Lower lobe of right lung (tissue), 2 donors: ENCODE data around the gene TTLL11. TPM values are rescaled to one million over a fixed set of nuclear protein-coding genes. Genes with fewer than 3 reads are reported as not detected.

ENCODE experiments used
- ATAC-seq, 2 donors: fragments of 200-7000 bp; cut with Tn5 transposase; one replicate each; pipeline ENCODE4 v1.9.1; 2020 to 2022; ENCODE audit warnings: mild to moderate bottlenecking in 2 of 2, moderate library complexity in 2 of 2
- DNase-seq: peaks from one replicate; pipeline ENCODE4 v3.0.0-alpha.2; 2020
- H3K27ac ChIP-seq: fragments of 200-600 bp; one replicate; pipeline ENCODE4 v1.8.0; 2022
- H3K27me3 ChIP-seq: fragments of 200-600 bp; one replicate; pipeline ENCODE4 v1.8.0; 2022; ENCODE audit warnings: low read depth
- H3K36me3 ChIP-seq: fragments of 200-600 bp; one replicate; pipeline ENCODE4 v1.8.0; 2022; ENCODE audit warnings: mild to moderate bottlenecking
- H3K4me1 ChIP-seq: fragments of 200-600 bp; one replicate; pipeline ENCODE4 v1.8.0; 2022
- H3K4me3 ChIP-seq: fragments of 200-600 bp; one replicate; pipeline ENCODE4 v1.8.0; 2022; ENCODE audit warnings: mild to moderate bottlenecking
- H3K9me3 ChIP-seq: fragments of 200-600 bp; one replicate; pipeline ENCODE4 v1.8.0; 2022
- intact Hi-C: fragments of 100-400 bp; cut with DNase I; formaldehyde crosslinking; loops from one replicate; pipeline ENCODE4 v1.11.0; 2022
- total RNA-seq: library from RNA; stranded (reverse); fragmentation: NEBNext Ultra II Directional; extraction: Animal tissue kit (Norgen Biotek cat#: 25700); gene quantifications from one replicate; pipeline ENCODE4 v1.2.1, GENCODE V29; 2021
- TF ChIP-seq, protein P1 (sequence below): fragments of 200-600 bp; IDR thresholded peaks from one replicate; pipeline ENCODE4 v1.8.0; 2022; ENCODE audit warnings: antibody characterized with exemption, mild to moderate bottlenecking
- donor health status: DM: no; HTN: yes; CAD: no; lungs with severe emphysema.

Gene TTLL11
- total RNA-seq, 1 donor from 2014 or later, result 11.7 TPM

DNA sequence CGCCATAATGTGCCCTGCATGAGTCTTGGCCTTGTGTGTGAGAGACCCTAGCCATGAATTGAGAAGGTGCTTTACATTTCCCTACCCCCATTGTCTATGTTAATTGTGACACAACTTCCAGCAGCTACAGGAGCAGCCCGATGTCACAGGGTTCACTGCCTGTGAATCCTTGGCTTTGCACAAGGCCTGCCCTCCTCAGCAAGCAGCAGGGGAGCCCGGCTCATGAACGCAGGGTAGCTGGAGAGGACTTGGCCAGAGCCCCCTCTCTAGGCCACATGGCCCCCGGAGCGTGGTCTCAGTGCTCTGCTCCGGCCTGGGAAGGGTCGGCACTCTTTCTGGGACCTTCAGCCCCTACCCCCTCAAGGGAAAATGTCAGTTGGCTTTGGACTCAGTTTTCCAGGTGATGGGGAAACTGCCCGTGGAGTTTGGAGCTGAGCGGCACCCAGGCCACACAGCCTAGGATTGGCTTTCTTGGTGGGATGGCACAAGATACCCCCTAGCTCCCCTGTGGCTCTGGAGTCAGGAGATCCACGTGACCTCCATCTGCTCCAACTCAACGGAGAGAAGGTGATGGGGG, 280.9 kb downstream of the TTLL11 start:
- Histone ChIP-seq H3K9me3 (no peaks in the 10 kb centered on the region), H3K4me1 (no peaks in the 10 kb centered on the region), H3K27ac (no peak overlapping the region), H3K27me3 (no peaks in the 10 kb centered on the region), H3K4me3 (no peak overlapping the region), H3K36me3 (no peaks in the 10 kb centered on the region)
- intact Hi-C loops, result no loop called here
- no peak for DNase-seq
- TF ChIP-seq, protein P1, sequence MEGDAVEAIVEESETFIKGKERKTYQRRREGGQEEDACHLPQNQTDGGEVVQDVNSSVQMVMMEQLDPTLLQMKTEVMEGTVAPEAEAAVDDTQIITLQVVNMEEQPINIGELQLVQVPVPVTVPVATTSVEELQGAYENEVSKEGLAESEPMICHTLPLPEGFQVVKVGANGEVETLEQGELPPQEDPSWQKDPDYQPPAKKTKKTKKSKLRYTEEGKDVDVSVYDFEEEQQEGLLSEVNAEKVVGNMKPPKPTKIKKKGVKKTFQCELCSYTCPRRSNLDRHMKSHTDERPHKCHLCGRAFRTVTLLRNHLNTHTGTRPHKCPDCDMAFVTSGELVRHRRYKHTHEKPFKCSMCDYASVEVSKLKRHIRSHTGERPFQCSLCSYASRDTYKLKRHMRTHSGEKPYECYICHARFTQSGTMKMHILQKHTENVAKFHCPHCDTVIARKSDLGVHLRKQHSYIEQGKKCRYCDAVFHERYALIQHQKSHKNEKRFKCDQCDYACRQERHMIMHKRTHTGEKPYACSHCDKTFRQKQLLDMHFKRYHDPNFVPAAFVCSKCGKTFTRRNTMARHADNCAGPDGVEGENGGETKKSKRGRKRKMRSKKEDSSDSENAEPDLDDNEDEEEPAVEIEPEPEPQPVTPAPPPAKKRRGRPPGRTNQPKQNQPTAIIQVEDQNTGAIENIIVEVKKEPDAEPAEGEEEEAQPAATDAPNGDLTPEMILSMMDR, result no peak
- no peak for ATAC-seq

DNA sequence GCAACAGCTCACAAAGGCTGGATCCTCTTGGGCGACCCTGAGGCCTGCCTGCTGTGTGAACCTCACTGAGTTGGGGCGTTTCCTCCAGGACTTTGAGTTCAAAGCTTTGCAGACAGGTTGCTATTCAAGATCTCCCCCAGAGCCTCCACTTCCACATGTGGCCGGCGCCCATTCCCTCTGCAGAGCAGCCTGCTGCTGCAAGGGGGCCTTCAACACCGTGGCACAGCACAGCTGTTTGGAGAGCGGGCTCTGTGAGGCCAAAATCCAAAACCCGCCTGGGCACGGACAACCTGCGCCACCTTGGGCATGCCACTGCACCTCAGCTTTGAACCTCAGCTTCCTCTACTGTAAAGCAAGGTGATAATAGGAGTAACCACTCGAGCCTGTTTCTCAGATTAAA, 281.4 kb downstream of the TTLL11 start:
- intact Hi-C loops, result no loop called here
- Histone ChIP-seq H3K36me3 (no peaks in the 10 kb centered on the region), H3K4me3 (no peak overlapping the region), H3K4me1 (no peaks in the 10 kb centered on the region), H3K27ac (no peak overlapping the region), H3K27me3 (no peaks in the 10 kb centered on the region), H3K9me3 (no peaks in the 10 kb centered on the region)
- ATAC-seq (no peak), DNase-seq (no peak)
- TF ChIP-seq, protein P1, result no peak

DNA sequence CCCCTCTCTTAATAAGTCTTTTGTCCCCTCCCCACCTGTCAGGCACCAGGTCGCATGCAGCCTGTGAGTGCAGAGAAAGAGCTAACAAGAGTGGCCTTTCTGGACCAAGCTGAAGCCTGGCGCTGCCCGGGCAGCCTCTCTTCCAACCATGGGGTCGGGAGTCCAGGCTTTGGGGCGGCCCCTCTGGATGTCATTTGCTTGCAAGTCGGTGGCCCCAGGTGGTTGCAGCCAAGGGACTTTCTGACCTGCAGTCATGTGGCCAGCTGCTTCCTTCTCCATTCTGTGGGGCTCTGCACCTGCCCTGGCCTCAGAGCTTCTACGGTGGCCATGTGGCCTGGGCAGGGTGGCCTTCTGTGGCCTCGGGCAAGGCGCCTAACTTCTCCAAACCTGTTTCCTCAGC, 282.0 kb downstream of the TTLL11 start:
- H3K36me3 ChIP-seq, result no peaks in the 10 kb centered on the region
- no peak for ATAC-seq
- no peak for DNase-seq
- H3K27me3 ChIP-seq, result no peaks in the 10 kb centered on the region
- intact Hi-C loops, result no loop called here
- H3K9me3 ChIP-seq, result no peaks in the 10 kb centered on the region
- TF ChIP-seq, protein P1, result no peak
- H3K27ac ChIP-seq, result no peak overlapping the region
- no peaks in the 10 kb centered on the region for H3K4me1 ChIP-seq
- H3K4me3 ChIP-seq, result no peak overlapping the region

DNA sequence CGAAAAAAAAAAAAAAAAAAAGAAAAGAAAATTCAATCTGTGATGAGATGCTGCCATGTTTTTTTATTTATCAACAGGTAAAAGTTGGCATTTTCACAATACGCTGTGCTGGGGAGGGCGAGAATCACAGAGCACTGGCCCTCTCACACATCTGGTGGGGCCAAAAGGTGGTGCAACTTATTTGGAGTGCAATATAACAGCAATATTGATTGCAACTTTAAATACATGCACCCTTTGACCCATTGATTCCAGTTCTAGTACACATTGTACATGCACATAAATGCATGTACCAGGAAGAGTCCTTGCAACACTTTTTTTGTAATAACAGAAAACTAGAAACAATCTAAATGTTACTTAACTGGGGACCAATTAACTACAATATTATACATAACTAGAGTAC, 282.6 kb downstream of the TTLL11 start:
- no peak for ATAC-seq

DNA sequence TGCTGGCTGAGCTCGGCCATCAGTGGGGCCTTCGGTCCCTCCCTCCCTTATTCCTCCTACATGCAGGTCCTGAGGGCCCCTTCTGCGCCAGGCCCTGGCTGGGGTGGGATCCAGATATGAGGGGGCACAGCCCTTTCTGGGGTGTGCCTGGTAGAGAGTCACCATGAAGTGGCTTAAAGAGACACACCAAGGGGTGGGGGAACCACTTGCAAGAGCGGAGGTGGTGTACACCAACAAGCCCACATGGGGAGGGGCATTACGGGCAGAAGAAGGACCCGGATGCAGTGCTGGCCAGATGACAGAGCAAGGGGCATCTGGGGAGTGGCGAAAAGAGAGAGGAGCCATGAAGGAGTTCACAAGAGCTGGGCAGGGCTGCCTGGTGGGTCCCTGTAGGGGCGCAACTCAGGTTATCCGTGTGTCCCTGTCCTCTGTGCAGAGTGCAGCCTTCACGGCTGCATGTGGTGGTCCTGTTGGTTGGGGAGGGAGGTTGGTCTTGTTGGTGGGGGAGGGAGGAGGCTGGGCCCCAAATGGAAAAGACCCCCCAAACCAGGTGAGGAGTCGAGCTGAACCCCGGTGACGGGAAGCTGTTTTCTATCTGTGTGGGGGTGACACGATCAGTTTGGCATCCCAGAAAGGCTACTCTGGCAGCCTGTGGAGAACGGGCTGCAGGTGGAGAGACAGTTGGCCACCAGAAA, 283.6 kb downstream of the TTLL11 start:
- ATAC-seq, result no peak
- no peak for DNase-seq

More for the DNA sequence above, 282.6 kb downstream of the TTLL11 start:
- TF ChIP-seq, protein P1, result no peak
- no peak overlapping the region for H3K4me3 ChIP-seq
- no peaks in the 10 kb centered on the region for H3K9me3 ChIP-seq
- no peaks in the 10 kb centered on the region for H3K27me3 ChIP-seq
- H3K36me3 ChIP-seq, result no peaks in the 10 kb centered on the region
- no peak for DNase-seq
- intact Hi-C loops, result no loop called here
- H3K27ac ChIP-seq, result no peak overlapping the region
- H3K4me1 ChIP-seq, result no peaks in the 10 kb centered on the region

More for the DNA sequence above, 283.6 kb downstream of the TTLL11 start:
- Histone ChIP-seq H3K9me3 (no peaks in the 10 kb centered on the region), H3K27me3 (no peaks in the 10 kb centered on the region), H3K4me1 (no peaks in the 10 kb centered on the region), H3K36me3 (no peaks in the 10 kb centered on the region), H3K4me3 (no peak overlapping the region), H3K27ac (no peak overlapping the region)
- intact Hi-C loops, result no loop called here
- TF ChIP-seq, protein P1, result no peak
